GM12891 (cell line): ENCODE data around the gene ADCY2.
A peak's percentile ranks its signal among the peaks of the same experiment; 100 is the strongest.

ENCODE experiments used
- DNase-seq: peaks from one replicate; pipeline ENCODE4 v3.0.0; 2011; ENCODE audit warnings: low spot score; ENCODE audit not compliant: insufficient read length
- FAIRE-seq: peaks from 2 replicates; lab custom pipeline; 2011; peaks lifted over from hg19 to GRCh38; lab: Jason Lieb, UNC
- PAX5 ChIP-seq: IDR thresholded peaks from 2 replicates; pipeline ENCODE4 v1.6.1; 2011; ENCODE audit warnings: low read length, moderate library complexity, mild to moderate bottlenecking; ENCODE audit not compliant: insufficient read depth, severe bottlenecking
- POLR2A ChIP-seq: IDR thresholded peaks from 2 replicates; pipeline ENCODE4 v1.6.1; 2011; ENCODE audit warnings: low read depth, low read length, control low read depth
- POLR2AphosphoS5 ChIP-seq: IDR thresholded peaks from 2 replicates; pipeline ENCODE4 v1.6.1; 2011; ENCODE audit warnings: low read depth, low read length, control low read depth
- POU2F2 ChIP-seq: IDR thresholded peaks from 2 replicates; pipeline ENCODE4 v1.6.1; 2011; ENCODE audit warnings: low read depth, mild to moderate bottlenecking, control low read depth, low read length, moderate library complexity
- SPI1 ChIP-seq: IDR thresholded peaks from 2 replicates; pipeline ENCODE4 v1.6.1; 2011; ENCODE audit warnings: low read depth, low read length, control low read depth
- TAF1 ChIP-seq: IDR thresholded peaks from 2 replicates; pipeline ENCODE4 v1.6.1; 2011; ENCODE audit warnings: low read depth, low read length, control low read depth

ADCY2 gene

DNA sequence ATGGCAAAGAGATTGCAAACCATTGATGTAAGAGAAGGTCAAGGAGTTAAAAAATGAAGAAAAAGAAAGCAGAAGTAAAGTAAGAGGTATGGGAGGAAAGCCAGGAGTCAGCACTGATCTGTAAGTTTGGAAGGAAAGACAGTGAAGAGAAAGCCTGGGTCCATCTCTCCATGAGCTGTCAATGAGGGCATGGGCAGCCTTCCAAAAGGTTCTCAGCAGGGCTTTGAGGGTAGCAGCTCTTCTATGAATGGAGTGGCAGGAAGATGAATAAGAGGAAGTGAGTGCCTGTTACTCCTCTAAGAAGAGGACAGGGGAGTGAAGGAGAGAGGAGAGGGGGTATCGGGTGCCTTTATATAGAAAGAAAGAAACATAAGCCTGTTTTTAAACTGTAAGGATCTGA lies 97.1 kb downstream of the ADCY2 start:
- DNase-seq, result no peak
- no peak for FAIRE-seq
- TF ChIP-seq PAX5, result no peak
- no peak for TF ChIP-seq SPI1
- TF ChIP-seq POU2F2, result no peak
- no peak for TF ChIP-seq POLR2AphosphoS5
- TF ChIP-seq TAF1, result no peak
- TF ChIP-seq POLR2A, result no peak

DNA sequence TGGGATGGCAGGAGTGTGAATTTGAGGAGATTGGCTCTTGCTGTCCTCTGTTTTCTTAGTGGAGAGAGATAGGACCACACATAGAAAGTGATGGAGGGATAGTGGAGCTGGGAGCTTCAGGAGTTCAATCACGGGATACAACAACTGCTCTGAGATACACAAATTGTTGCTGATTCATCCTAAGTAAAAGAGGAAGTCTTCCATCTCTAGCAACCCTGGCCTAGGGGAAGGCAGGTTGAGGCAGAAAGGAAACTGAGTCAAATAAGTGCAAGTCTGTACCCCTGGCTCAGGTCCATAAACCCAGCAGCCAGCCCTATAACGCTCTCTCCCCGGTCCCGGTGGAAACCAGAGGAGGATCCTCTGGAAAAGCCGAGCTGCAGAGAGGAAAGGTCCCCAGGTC lies 97.7 kb downstream of the ADCY2 start:
- DNase-seq, result no peak
- TF ChIP-seq SPI1, result 0 out of 2 replicates have a peak, but pooled peaks have one; percentile 12
- TF ChIP-seq TAF1, result no peak
- FAIRE-seq, result no peak

DNA sequence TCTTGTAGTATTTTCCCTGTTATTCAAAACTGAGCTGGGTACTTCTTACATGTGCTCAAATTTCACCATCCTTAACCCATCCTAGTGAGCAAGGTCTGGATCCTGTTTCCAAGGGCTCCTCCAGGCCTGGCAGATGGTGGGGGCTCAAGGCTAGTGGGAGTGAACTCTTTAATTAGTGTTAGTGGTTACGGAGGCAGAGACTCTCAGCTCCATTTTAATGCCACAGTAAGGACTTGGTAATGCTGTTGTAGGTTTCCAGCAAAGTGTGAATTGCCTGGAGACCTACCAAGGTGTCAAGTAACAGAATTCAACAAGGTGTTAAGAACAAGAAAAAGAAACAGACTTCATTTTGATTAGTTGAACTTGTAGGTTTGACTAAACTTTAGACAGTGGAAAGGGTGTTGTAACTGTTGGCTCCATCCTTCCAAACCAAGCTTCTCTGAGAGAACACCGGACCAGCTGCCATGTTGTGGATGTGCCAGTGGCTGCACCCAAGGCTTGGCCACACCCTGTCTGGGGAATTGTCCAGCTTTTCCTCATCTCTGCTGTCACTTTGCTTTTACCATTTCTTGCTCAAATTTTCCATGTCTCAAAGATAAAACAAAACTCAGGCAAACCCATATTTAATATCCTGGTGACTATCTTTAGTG lies 98.7 kb downstream of the ADCY2 start:
- FAIRE-seq (no peak), DNase-seq (no peak)
- TF ChIP-seq POLR2AphosphoS5 (no peak), PAX5 (no peak), POLR2A (no peak), TAF1 (no peak), SPI1 (no peak), POU2F2 (no peak)

DNA sequence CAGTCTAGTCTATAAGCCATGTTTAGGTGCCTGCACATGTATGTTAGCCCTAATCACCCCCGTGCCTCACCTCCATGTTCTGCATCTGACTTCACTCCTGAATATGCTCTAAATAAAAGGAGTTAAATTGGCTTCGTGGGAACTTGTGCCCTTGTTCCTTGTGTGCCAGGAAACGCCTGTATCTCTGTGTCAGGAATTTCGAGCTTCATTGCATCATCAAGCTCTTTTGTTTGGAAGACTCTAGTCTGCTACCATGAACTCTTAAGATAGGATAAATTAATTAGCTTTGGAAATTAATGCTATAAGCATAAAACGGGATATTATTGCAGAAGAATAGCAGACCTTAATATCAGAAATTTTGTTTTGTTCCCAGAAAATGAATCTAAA lies 99.2 kb downstream of the ADCY2 start:
- TF ChIP-seq SPI1 (no peak), TAF1 (no peak), POLR2A (no peak), POLR2AphosphoS5 (no peak), PAX5 (no peak), POU2F2 (no peak)
- no peak for FAIRE-seq
- no peak for DNase-seq

DNA sequence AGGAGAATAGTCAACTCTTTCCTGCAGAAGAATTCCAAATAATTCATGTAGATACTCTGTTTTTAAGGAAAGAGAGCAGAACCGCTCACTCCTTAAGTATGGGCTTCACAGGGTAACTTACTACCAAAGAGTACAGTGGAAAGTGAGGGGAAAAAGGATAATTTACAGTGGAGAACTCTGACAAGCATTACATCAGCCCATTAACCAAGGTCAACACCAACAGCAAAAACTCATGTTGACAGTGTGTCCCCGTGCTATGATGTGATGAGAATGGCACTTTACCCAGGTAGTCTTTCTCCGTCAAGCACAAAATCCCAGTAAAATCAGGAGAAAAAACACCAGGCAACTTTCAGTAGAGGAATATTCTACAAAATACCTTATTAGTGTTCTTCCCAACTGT lies 104.3 kb downstream of the ADCY2 start:
- TF ChIP-seq POU2F2, result no peak
- no peak for TF ChIP-seq SPI1
- TF ChIP-seq PAX5, result no peak
- no peak for TF ChIP-seq POLR2A
- TF ChIP-seq TAF1, result no peak
- no peak for TF ChIP-seq POLR2AphosphoS5
- no peak for DNase-seq
- FAIRE-seq, result no peak

DNA sequence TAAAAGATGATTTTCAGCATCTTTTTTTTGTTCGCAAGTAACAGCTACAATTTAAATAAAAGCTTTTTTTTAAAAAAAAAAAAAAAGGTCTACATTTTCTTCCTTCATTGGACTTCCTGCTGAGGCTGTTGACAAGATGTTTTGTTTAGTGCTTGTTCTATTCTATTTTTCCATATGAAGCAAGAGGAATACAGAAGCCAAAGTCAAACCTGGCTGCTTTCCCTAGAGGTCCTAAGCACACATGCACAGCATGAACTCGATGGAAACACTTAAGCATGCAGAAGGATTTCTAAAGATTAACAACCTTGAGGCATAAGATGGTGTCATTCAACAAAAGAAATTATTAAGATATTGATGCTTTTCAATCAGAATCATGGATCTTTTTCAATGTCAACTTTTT lies 105.1 kb downstream of the ADCY2 start:
- FAIRE-seq (no peak), DNase-seq (no peak)
- TF ChIP-seq SPI1 (no peak), TAF1 (no peak), PAX5 (no peak), POLR2AphosphoS5 (no peak), POLR2A (no peak), POU2F2 (no peak)

DNA sequence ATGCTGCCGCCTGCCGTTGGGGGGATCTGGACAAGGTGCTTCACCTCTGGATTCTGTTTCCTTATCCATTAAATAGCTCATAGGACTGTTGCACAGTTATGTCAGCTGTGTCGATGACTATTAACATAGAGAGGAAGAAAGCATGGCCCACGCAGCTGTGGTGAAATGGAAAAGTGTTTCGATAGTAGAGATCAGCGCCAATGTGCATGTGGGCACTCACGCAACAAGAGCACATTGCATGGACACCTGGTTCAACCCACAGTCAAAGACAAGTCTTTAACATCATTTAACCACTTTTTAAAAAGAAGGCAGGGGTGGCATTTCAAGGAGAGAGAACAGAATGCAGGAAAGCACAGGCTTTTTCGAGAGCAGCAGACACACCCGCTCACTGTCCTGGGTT lies 107.6 kb downstream of the ADCY2 start:
- no peak for FAIRE-seq
- TF ChIP-seq SPI1 (no peak), POLR2AphosphoS5 (no peak), POU2F2 (no peak), TAF1 (no peak)
- DNase-seq, result no peak

DNA sequence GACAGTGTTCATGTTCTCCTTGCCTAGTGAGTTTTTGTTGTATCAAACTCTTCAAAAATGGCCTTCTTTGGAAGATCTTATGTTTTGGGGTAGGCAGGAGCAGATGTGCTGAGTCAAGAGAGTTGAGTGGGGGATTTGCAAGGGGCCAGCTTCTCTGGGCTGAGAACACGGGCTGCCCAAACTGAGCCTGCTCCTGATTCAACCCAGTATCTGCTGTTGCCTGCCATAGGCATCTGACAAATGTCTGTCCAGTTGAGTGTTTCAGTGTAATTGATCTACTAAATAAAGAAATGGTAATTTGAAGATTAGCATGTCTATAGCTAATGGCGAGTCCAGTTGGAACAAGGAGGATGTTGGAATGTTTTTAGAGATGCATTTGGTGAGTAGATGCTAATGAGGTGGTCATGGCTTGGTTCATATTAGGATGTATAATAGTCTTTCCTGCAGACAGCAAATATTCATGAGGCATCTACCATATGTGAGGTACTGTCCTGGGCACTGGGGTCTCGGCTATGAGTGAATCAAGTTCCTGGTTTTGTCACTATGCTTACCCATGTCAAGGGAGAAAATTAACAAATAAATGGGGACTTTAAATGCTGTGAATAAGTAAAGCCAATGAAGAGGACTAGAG lies 119.5 kb downstream of the ADCY2 start:
- DNase-seq, result no peak
- FAIRE-seq, result no peak
- no peak for TF ChIP-seq POU2F2
- no peak for TF ChIP-seq POLR2AphosphoS5
- no peak for TF ChIP-seq POLR2A
- TF ChIP-seq SPI1, result no peak
- no peak for TF ChIP-seq PAX5
- TF ChIP-seq TAF1, result no peak

DNA sequence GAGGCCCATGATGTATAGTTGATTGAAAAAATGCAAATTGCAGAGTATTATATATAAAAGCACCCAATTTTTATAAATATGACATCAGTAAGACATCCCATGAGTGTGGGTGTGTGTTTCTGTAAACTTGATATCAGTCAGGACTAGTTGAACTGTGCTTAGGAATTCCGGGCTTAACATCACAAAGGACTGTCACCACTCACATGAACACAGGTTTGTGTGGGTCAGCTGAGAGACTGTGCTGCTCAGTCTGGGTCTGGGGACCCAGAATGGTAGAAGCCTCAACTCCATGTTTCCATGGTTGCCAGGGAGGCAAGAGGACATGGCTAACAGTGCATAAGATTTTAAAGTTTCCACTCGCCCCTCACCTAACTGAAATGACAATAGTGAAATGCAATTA lies 120.3 kb downstream of the ADCY2 start:
- FAIRE-seq (no peak), DNase-seq (no peak)
- no peak for TF ChIP-seq POLR2A
- no peak for TF ChIP-seq PAX5
- TF ChIP-seq TAF1, result no peak
- no peak for TF ChIP-seq POU2F2
- TF ChIP-seq POLR2AphosphoS5, result no peak
- TF ChIP-seq SPI1, result no peak

DNA sequence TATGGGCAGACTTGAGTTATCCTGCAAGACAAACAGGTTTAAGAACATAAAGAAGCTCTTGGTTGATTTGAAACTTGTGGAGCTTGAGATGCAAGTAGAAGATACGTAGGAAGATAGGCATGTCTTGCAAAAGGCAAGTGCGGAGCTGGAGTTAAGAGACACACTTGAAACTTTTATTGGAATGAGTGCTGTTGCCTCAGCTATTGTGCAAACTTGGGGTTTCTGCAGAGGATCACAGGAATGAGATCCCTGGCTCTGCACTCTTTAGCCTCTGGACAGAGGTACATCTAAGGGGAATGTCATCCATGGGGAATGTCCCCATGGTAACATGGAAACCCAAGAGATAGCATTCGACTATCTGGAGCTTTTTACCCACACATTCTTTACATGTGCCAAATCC lies 121.1 kb downstream of the ADCY2 start:
- DNase-seq, result no peak
- no peak for FAIRE-seq
- TF ChIP-seq POLR2AphosphoS5 (no peak), PAX5 (no peak), POU2F2 (no peak), SPI1 (no peak), TAF1 (no peak), POLR2A (no peak)
